GM23338 (cell line): ENCODE measurements around the gene EHBP1L1. TPM values are rescaled to one million over a fixed set of nuclear protein-coding genes. Genes with fewer than 3 reads are reported as not detected.

Experiments
- ATAC-seq: fragments of 200-7000 bp; cut with Tn5 transposase; 3 replicates; pipeline ENCODE4 v1.9.1; 2020
- DNase-seq: peaks from one replicate; pipeline ENCODE4 v3.0.0-alpha.2; 2015; ENCODE audit warnings: low spot score
- H2AFZ ChIP-seq: fragments of 200-600 bp; sonication (generic); 2 replicates; pipeline ENCODE4 v1.8.0; 2016; ENCODE audit warnings: antibody characterized with exemption, mild to moderate bottlenecking, moderate library complexity
- H3F3A ChIP-seq: fragments of 200-600 bp; sonication (generic); replicated peaks from 2 replicates; pipeline ENCODE4 v1.8.0; 2017; ENCODE audit warnings: antibody characterized with exemption, mixed run types, low read depth
- H3K27ac ChIP-seq: fragments of 200-600 bp; sonication (generic); 2 replicates; pipeline ENCODE4 v1.6.1; 2016; ENCODE audit warnings: low read depth
- H3K27me3 ChIP-seq: fragments of 200-600 bp; sonication (generic); 2 replicates; pipeline ENCODE4 v1.8.0; 2016; ENCODE audit warnings: mild to moderate bottlenecking, mixed run types, moderate library complexity; ENCODE audit not compliant: insufficient read depth
- H3K36me3 ChIP-seq: fragments of 200-600 bp; sonication (generic); 2 replicates; pipeline ENCODE4 v1.8.0; 2016; ENCODE audit warnings: mild to moderate bottlenecking; ENCODE audit not compliant: insufficient read depth
- H3K4me1 ChIP-seq: fragments of 200-600 bp; sonication (generic); 2 replicates; pipeline ENCODE4 v1.8.0; 2016; ENCODE audit warnings: mild to moderate bottlenecking, moderate library complexity; ENCODE audit not compliant: insufficient read depth
- H3K4me2 ChIP-seq: fragments of 200-600 bp; sonication (generic); 2 replicates; pipeline ENCODE4 v1.7.1; 2017; ENCODE audit warnings: mixed run types
- H3K4me3 ChIP-seq: fragments of 200-600 bp; sonication (generic); 2 replicates; pipeline ENCODE4 v1.6.1; 2016; ENCODE audit warnings: mixed run types
- H3K79me2 ChIP-seq: fragments of 200-600 bp; sonication (generic); replicated peaks from 2 replicates; pipeline ENCODE4 v1.8.0; 2017; ENCODE audit warnings: mild to moderate bottlenecking; ENCODE audit not compliant: insufficient read depth
- H3K9me2 ChIP-seq: fragments of 200-600 bp; sonication (generic); 2 replicates; pipeline ENCODE4 v1.8.0; 2017; ENCODE audit not compliant: insufficient read depth
- H4K20me1 ChIP-seq: fragments of 200-600 bp; sonication (generic); replicated peaks from 2 replicates; pipeline ENCODE4 v1.8.0; 2017; ENCODE audit warnings: mild to moderate bottlenecking; ENCODE audit not compliant: insufficient read depth
- H3K27ac Mint-ChIP-seq: 2 replicates; pipeline ENCODE4 v1.8.0; 2020; ENCODE audit warnings: inconsistent platforms, mild to moderate bottlenecking, moderate library complexity, mixed read lengths
- H3K27me3 Mint-ChIP-seq: 3 replicates; pipeline ENCODE4 v1.8.0; 2022; ENCODE audit warnings: low read depth, mild to moderate bottlenecking, moderate library complexity, mixed read lengths, inconsistent platforms; ENCODE audit not compliant: insufficient read depth, poor library complexity
- H3K36me3 Mint-ChIP-seq: 3 replicates; pipeline ENCODE4 v1.8.0; 2021; ENCODE audit warnings: low read depth, mild to moderate bottlenecking, inconsistent platforms, moderate library complexity, mixed read lengths
- H3K4me1 Mint-ChIP-seq: 3 replicates; pipeline ENCODE4 v1.8.0; 2020; ENCODE audit warnings: mild to moderate bottlenecking, inconsistent platforms, mixed read lengths
- H3K4me3 Mint-ChIP-seq: 3 replicates; pipeline ENCODE4 v1.8.0; 2021; ENCODE audit warnings: moderate library complexity, mild to moderate bottlenecking, inconsistent platforms, mixed read lengths
- H3K9me3 Mint-ChIP-seq: 3 replicates; pipeline ENCODE4 v1.8.0; 2020; ENCODE audit warnings: moderate library complexity, mild to moderate bottlenecking, inconsistent platforms, mixed read lengths
- CREB1 ChIP-seq: fragments of 250-450 bp; sonication (Bioruptor Pico); IDR thresholded peaks from 2 replicates; pipeline ENCODE4 v1.5.0; 2020; ENCODE audit warnings: low read depth, mild to moderate bottlenecking, moderate library complexity
- EZH2 ChIP-seq: fragments of 200-600 bp; sonication (generic); IDR thresholded peaks from one replicate; pipeline ENCODE4 v1.8.0; 2017; ENCODE audit warnings: antibody characterized with exemption, mild to moderate bottlenecking, low read depth; ENCODE audit not compliant: unreplicated experiment
- EZH2phosphoT487 ChIP-seq: fragments of 200-600 bp; sonication (generic); IDR thresholded peaks from one replicate; pipeline ENCODE4 v1.8.1; 2018; ENCODE audit warnings: antibody characterized with exemption; ENCODE audit not compliant: unreplicated experiment
- JUNB ChIP-seq: IDR thresholded peaks from one replicate; pipeline ENCODE4 v1.6.1; 2016; ENCODE audit warnings: antibody characterized with exemption; ENCODE audit not compliant: unreplicated experiment
- NANOG ChIP-seq: IDR thresholded peaks from 2 replicates; pipeline ENCODE4 v1.6.1; 2016; ENCODE audit warnings: antibody characterized with exemption, borderline replicate concordance
- POLR2AphosphoS5 ChIP-seq: IDR thresholded peaks from 2 replicates; pipeline ENCODE4 v1.6.1; 2016; ENCODE audit warnings: antibody characterized with exemption, low read depth
- ZNF114 ChIP-seq: fragments of 250-450 bp; sonication (Bioruptor Pico); IDR thresholded peaks from 2 replicates; pipeline ENCODE4 v1.5.0; 2020; ENCODE audit warnings: mild to moderate bottlenecking, moderate library complexity
- ZNF331 ChIP-seq: fragments of 250-450 bp; sonication (Bioruptor Pico); IDR thresholded peaks from 2 replicates; pipeline ENCODE4 v1.5.0; 2020; ENCODE audit warnings: low read depth, mild to moderate bottlenecking, moderate library complexity
- polyA plus RNA-seq: library from polyadenylated mRNA; unstranded; fragments of >200 nt; fragmentation: Nextera tagmentation; extraction: Ambion mirVana; gene quantifications from 2 replicates; pipeline ENCODE4 v1.2.1, GENCODE V29; 2016
- total RNA-seq: library from RNA; depleted of rRNA; stranded (reverse); fragments of >200 nt; shearing (Covaris generic); gene quantifications from 2 replicates; pipeline ENCODE4 v1.2.3, GENCODE V29; 2014
- TF ChIP-seq, protein P1 (sequence below): IDR thresholded peaks from one replicate; pipeline ENCODE4 v1.6.1; 2018; ENCODE audit warnings: antibody characterized with exemption; ENCODE audit not compliant: unreplicated experiment
- TF ChIP-seq, protein P2 (sequence below), 2 experiments: fragments of 200-600 bp in 1 of 2; sonication (generic) in 1 of 2; conservative IDR thresholded peaks; 2 replicates each; pipeline versions ENCODE4 v1.5.1 to v1.6.1; 2016 to 2017; ENCODE audit warnings: antibody characterized with exemption in 2 of 2, low read depth in 2 of 2, mild to moderate bottlenecking in 2 of 2, moderate library complexity in 1 of 2
- TF ChIP-seq, protein P3 (sequence below): IDR thresholded peaks from 2 replicates; pipeline ENCODE4 v1.6.1; 2016; ENCODE audit warnings: antibody characterized with exemption

The EHBP1L1 gene
- total and polyA plus RNA-seq, 2 experiments from 2014 or later: 2.9 to 10.9 TPM

DNA sequence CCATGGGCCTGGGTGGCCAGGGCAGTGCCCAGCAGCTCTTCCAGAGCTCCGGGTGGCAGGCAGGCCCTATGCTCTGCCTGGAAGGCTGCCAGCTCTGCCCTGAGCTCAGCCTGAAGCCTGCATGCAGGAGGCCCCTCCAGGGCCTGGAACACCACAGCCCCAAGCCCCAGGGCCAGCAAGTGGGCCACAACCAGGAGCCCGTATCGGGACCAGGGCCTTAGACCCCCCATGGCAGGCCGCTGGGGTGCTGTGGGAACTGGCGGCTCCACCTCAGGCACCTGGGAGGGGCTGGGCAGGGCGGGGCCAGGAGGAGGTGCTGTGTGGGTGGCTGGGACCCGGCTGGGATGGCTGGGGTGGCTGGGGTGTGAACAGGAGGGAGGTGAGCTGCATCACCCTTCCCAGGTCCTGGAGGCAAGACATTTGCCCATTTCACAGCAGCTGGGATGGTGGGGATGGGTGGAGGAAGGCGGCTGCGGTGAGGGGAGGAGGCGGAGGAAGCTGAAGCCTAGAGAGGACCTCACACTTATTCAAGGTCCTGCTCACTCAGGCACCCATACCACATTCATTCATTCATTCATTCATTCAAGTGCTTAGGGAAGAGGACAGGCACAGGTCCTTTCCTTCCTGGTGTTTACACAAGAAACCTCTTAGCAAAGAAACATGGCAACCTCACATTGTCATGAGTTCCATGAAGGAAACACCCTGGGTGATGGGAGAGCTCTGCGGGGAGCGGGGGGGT lies 19.9 kb downstream of the EHBP1L1 start, which contains the start of gene KCNK7:
Gene KCNK7, minus strand, starts transcription at position 258 of the 739 bp plus-strand sequence. Its CDS starts 28 bp downstream, at position 230.
- H3K27ac ChIP-seq: no peak within 1 kb of the TSS
- H3F3A ChIP-seq: peaks cover 22% of the 10 kb centered on the region; the same call in 1 of the 2 replicates
- Mint-ChIP-seq H3K27me3 (peaks cover 32% of the 10 kb centered on the region), H3K4me3 (no peak within 1 kb of the TSS), H3K9me3 (no peaks in the 10 kb centered on the region; the same call in 2 of the 3 replicates), H3K36me3 (peaks cover 7% of the 10 kb centered on the region; the same call in 2 of the 3 replicates), H3K27ac (no peak within 1 kb of the TSS), H3K4me1 (peaks cover 10% of the 10 kb centered on the region)
- H4K20me1 ChIP-seq: no peaks in the 10 kb centered on the region; the same call in 1 of the 2 replicates
- H3K4me1 ChIP-seq: peaks cover 13% of the 10 kb centered on the region; the same call in 1 of the 2 replicates
- no peaks in the 10 kb centered on the region; the same call in 1 of the 2 replicates for H3K36me3 ChIP-seq
- no peak within 1 kb of the TSS for H2AFZ ChIP-seq
- TF ChIP-seq EZH2phosphoT487 (no peak), NANOG (no peak), ZNF331 (CRISPR knock-in tag) (no peak), POLR2AphosphoS5 (no peak)
- TF ChIP-seq, protein P1, sequence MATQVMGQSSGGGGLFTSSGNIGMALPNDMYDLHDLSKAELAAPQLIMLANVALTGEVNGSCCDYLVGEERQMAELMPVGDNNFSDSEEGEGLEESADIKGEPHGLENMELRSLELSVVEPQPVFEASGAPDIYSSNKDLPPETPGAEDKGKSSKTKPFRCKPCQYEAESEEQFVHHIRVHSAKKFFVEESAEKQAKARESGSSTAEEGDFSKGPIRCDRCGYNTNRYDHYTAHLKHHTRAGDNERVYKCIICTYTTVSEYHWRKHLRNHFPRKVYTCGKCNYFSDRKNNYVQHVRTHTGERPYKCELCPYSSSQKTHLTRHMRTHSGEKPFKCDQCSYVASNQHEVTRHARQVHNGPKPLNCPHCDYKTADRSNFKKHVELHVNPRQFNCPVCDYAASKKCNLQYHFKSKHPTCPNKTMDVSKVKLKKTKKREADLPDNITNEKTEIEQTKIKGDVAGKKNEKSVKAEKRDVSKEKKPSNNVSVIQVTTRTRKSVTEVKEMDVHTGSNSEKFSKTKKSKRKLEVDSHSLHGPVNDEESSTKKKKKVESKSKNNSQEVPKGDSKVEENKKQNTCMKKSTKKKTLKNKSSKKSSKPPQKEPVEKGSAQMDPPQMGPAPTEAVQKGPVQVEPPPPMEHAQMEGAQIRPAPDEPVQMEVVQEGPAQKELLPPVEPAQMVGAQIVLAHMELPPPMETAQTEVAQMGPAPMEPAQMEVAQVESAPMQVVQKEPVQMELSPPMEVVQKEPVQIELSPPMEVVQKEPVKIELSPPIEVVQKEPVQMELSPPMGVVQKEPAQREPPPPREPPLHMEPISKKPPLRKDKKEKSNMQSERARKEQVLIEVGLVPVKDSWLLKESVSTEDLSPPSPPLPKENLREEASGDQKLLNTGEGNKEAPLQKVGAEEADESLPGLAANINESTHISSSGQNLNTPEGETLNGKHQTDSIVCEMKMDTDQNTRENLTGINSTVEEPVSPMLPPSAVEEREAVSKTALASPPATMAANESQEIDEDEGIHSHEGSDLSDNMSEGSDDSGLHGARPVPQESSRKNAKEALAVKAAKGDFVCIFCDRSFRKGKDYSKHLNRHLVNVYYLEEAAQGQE: no peak
- H3K79me2 ChIP-seq: no peaks in the 10 kb centered on the region
- no peak for ATAC-seq
- H3K27me3 ChIP-seq: peaks cover 36% of the 10 kb centered on the region
- no peaks in the 10 kb centered on the region for H3K9me2 ChIP-seq
- DNase-seq: no peak
- no peak within 1 kb of the TSS for H3K4me2 ChIP-seq
- no peak within 1 kb of the TSS for H3K4me3 ChIP-seq

DNA sequence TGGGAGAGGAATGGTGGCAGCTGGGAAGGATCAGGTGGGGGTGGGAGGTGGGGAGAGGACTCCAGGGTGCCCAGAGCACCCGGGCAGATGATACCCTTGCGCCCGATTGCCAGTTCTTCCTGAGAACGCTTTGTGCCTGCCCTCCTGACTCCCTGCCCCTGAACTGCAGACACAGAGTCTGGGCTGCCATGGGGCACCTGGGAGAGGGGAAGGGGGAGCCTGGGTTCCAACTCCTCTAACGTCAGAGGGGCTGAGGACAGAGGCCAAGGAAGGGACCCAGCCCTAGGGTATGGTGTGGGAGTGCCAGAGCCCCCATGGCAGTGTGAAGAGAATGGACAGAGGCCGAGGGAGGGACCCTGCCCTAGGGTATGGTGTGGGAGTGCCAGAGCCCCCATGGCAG lies 20.7 kb downstream of the EHBP1L1 start:
- H3K36me3 ChIP-seq: no peaks in the 10 kb centered on the region; the same call in 1 of the 2 replicates
- Mint-ChIP-seq H3K36me3 (peaks cover 7% of the 10 kb centered on the region; the same call in 2 of the 3 replicates), H3K27ac (no peak overlapping the region), H3K4me3 (no peak overlapping the region), H3K27me3 (peaks cover 26% of the 10 kb centered on the region), H3K9me3 (no peaks in the 10 kb centered on the region; the same call in 2 of the 3 replicates), H3K4me1 (peaks cover 7% of the 10 kb centered on the region; the same call in 2 of the 3 replicates)
- no peak for ATAC-seq
- H3K4me3 ChIP-seq: no peak overlapping the region
- H3K27ac ChIP-seq: no peak overlapping the region
- H3K4me2 ChIP-seq: no peak overlapping the region
- no peaks in the 10 kb centered on the region for H3K9me2 ChIP-seq
- peaks cover 28% of the 10 kb centered on the region for H3K27me3 ChIP-seq
- no peaks in the 10 kb centered on the region; the same call in 1 of the 2 replicates for H4K20me1 ChIP-seq
- H3K79me2 ChIP-seq: no peaks in the 10 kb centered on the region
- no peak for DNase-seq
- H3F3A ChIP-seq: 0 out of 2 replicates have a peak, but pooled peaks cover 18% of the 10 kb centered on the region
- peaks cover 8% of the 10 kb centered on the region; the same call in 1 of the 2 replicates for H3K4me1 ChIP-seq
- no peak overlapping the region for H2AFZ ChIP-seq
- TF ChIP-seq, protein P2, sequence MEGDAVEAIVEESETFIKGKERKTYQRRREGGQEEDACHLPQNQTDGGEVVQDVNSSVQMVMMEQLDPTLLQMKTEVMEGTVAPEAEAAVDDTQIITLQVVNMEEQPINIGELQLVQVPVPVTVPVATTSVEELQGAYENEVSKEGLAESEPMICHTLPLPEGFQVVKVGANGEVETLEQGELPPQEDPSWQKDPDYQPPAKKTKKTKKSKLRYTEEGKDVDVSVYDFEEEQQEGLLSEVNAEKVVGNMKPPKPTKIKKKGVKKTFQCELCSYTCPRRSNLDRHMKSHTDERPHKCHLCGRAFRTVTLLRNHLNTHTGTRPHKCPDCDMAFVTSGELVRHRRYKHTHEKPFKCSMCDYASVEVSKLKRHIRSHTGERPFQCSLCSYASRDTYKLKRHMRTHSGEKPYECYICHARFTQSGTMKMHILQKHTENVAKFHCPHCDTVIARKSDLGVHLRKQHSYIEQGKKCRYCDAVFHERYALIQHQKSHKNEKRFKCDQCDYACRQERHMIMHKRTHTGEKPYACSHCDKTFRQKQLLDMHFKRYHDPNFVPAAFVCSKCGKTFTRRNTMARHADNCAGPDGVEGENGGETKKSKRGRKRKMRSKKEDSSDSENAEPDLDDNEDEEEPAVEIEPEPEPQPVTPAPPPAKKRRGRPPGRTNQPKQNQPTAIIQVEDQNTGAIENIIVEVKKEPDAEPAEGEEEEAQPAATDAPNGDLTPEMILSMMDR (conservative IDR thresholded peaks at IDR 0.05; ENCODE audit: low read depth in 2 of 2): no peak
- no peak for TF ChIP-seq EZH2
- no peak for TF ChIP-seq NANOG
- no peak for TF ChIP-seq ZNF114 (CRISPR knock-in tag)
- no peak for TF ChIP-seq JUNB
- TF ChIP-seq, protein P3, sequence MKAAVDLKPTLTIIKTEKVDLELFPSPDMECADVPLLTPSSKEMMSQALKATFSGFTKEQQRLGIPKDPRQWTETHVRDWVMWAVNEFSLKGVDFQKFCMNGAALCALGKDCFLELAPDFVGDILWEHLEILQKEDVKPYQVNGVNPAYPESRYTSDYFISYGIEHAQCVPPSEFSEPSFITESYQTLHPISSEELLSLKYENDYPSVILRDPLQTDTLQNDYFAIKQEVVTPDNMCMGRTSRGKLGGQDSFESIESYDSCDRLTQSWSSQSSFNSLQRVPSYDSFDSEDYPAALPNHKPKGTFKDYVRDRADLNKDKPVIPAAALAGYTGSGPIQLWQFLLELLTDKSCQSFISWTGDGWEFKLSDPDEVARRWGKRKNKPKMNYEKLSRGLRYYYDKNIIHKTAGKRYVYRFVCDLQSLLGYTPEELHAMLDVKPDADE: no peak
- no peak for TF ChIP-seq POLR2AphosphoS5
- TF ChIP-seq CREB1 (CRISPR knock-in tag): no peak
